ENCODE data around the gene DCDC1. TPM values are rescaled to one million over a fixed set of nuclear protein-coding genes. Genes with fewer than 3 reads are reported as not detected.

DCDC1 gene
- polyA plus RNA-seq, 3 donors, result 0.03 TPM; not detected in 2

DNA sequence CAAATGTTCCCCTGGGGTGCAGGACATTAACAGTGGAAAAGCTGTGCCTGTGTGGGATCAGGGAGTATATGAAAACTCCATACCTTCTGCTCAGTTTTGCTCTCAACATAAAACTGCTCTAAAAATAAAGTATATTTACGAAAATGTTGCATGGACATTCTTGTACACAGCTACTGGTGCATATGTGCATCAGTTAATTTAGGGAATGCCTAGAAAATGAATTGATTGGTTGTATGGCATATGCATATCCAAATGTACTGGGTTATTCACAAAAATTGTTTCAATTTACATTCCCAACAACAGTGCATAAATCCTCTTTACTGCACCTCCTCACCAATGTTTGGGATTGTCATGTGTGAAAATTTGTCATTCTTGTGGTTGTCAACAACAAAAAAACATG is 532.3 kb downstream of the DCDC1 start:
- intact Hi-C loops (cut with micrococcal nuclease), result no loop called here
- Histone ChIP-seq H3K79me2 (ENCODE audit: insufficient read depth, low read length) (no peaks in the 10 kb centered on the region), H2AFZ (ENCODE audit: insufficient read depth, low read depth, low read length, poor library complexity, severe bottlenecking) (no peak overlapping the region), H3K4me2 (replicated peaks; ENCODE audit: extremely low read depth, low read length, poor library complexity, severe bottlenecking) (no peak overlapping the region), H4K20me1 (ENCODE audit: insufficient read depth, low read length) (no peaks in the 10 kb centered on the region), H3K9me3 (replicated peaks in 1 of 2; ENCODE audit: control insufficient read depth in 1 of 2, insufficient read depth in 1 of 2, low read length in 2 of 2) (no peaks in the 10 kb centered on the region), H3K36me3 (replicated peaks in 1 of 2; ENCODE audit: control insufficient read depth in 1 of 2, insufficient read depth in 2 of 2, low read length in 2 of 2) (no peaks in the 10 kb centered on the region), H3K27ac (ENCODE audit: low read depth in 1 of 2, low read length in 2 of 2) (no peak overlapping the region), H3K4me3 (replicated peaks in 1 of 3; ENCODE audit: low read depth in 2 of 3, low read length in 3 of 3) (no peak overlapping the region), H3K9ac (ENCODE audit: insufficient read depth, low read length, poor library complexity, severe bottlenecking) (no peak overlapping the region), H3K27me3 (ENCODE audit: control insufficient read depth in 2 of 2, insufficient read depth in 2 of 2, low read length in 2 of 2) (no peaks in the 10 kb centered on the region), H3K4me1 (ENCODE audit: control insufficient read depth in 1 of 2, insufficient read depth in 2 of 2, low read length in 2 of 2) (no peaks in the 10 kb centered on the region)
- no CpG with 5 or more reads among the region's 1 CpG for WGBS (ENCODE audit: insufficient coverage)
- peaks cover 1 to 10% (median 5%) of the 10 kb centered on the region in 7 donors for H3K9me3 Mint-ChIP-seq
- no peaks in the 10 kb centered on the region for H3K4me1 Mint-ChIP-seq
- TF ChIP-seq, protein P1, sequence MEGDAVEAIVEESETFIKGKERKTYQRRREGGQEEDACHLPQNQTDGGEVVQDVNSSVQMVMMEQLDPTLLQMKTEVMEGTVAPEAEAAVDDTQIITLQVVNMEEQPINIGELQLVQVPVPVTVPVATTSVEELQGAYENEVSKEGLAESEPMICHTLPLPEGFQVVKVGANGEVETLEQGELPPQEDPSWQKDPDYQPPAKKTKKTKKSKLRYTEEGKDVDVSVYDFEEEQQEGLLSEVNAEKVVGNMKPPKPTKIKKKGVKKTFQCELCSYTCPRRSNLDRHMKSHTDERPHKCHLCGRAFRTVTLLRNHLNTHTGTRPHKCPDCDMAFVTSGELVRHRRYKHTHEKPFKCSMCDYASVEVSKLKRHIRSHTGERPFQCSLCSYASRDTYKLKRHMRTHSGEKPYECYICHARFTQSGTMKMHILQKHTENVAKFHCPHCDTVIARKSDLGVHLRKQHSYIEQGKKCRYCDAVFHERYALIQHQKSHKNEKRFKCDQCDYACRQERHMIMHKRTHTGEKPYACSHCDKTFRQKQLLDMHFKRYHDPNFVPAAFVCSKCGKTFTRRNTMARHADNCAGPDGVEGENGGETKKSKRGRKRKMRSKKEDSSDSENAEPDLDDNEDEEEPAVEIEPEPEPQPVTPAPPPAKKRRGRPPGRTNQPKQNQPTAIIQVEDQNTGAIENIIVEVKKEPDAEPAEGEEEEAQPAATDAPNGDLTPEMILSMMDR (IDR thresholded peaks at IDR 0.05), result no peak
- H3K4me3 Mint-ChIP-seq, result no peak overlapping the region
- H3K27ac Mint-ChIP-seq, result no peak overlapping the region
- no peaks in the 10 kb centered on the region for H3K36me3 Mint-ChIP-seq
- H3K27me3 Mint-ChIP-seq (ENCODE audit: low read depth in 3 of 3), result peaks cover 0 to 1% (median 0%) of the 10 kb centered on the region in 3 donors
- no peak for DNase-seq

DNA sequence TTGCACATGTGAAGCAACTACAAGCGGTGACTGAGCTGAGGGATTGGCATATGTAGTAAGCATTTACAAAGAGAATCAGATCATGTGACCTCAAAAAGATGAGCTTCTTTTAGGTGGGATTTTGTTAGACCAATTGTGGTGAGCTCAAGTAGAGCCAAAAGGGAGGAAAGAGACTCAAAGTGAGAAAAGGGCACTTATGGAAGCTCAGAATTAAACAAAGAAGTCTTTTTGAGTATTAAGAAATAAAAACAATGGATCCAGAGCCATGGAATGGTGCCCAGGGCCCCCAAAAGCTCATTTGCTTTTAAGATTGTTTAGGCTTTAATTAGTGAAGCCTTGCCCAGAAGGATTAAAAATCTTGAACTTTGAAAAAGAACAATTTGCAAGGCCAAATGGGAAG is 536.7 kb downstream of the DCDC1 start:
- no CpG with 5 or more reads among the region's 1 CpG for WGBS (ENCODE audit: insufficient coverage)
- H3K27me3 ChIP-seq (ENCODE audit: control insufficient read depth in 2 of 2, insufficient read depth in 2 of 2, low read length in 2 of 2), result no peaks in the 10 kb centered on the region
- intact Hi-C loops (cut with micrococcal nuclease), result no loop called here

More for the DNA sequence above, 536.7 kb downstream of the DCDC1 start:
- Histone ChIP-seq H3K4me2 (replicated peaks; ENCODE audit: extremely low read depth, low read length, poor library complexity, severe bottlenecking) (no peak overlapping the region), H3K9ac (ENCODE audit: insufficient read depth, low read length, poor library complexity, severe bottlenecking) (no peak overlapping the region), H2AFZ (ENCODE audit: insufficient read depth, low read depth, low read length, poor library complexity, severe bottlenecking) (no peak overlapping the region), H4K20me1 (ENCODE audit: insufficient read depth, low read length) (no peaks in the 10 kb centered on the region), H3K27ac (ENCODE audit: low read depth in 1 of 2, low read length in 2 of 2) (no peak overlapping the region), H3K4me1 (ENCODE audit: control insufficient read depth in 1 of 2, insufficient read depth in 2 of 2, low read length in 2 of 2) (no peaks in the 10 kb centered on the region), H3K9me3 (replicated peaks in 1 of 2; ENCODE audit: control insufficient read depth in 1 of 2, insufficient read depth in 1 of 2, low read length in 2 of 2) (no peaks in the 10 kb centered on the region), H3K36me3 (replicated peaks in 1 of 2; ENCODE audit: control insufficient read depth in 1 of 2, insufficient read depth in 2 of 2, low read length in 2 of 2) (no peaks in the 10 kb centered on the region), H3K4me3 (replicated peaks in 1 of 3; ENCODE audit: low read depth in 2 of 3, low read length in 3 of 3) (no peak overlapping the region), H3K79me2 (ENCODE audit: insufficient read depth, low read length) (no peaks in the 10 kb centered on the region)
- TF ChIP-seq, protein P1 (IDR thresholded peaks at IDR 0.05), result no peak
- H3K4me1 Mint-ChIP-seq, result no peaks in the 10 kb centered on the region
- no peaks in the 10 kb centered on the region for H3K27me3 Mint-ChIP-seq (ENCODE audit: low read depth in 3 of 3)
- H3K27ac Mint-ChIP-seq, result no peak overlapping the region
- H3K36me3 Mint-ChIP-seq, result no peaks in the 10 kb centered on the region
- peaks cover 0 to 6% (median 2%) of the 10 kb centered on the region in 7 donors for H3K9me3 Mint-ChIP-seq
- H3K4me3 Mint-ChIP-seq, result no peak overlapping the region
- no peak for DNase-seq

Data from CD14-positive monocyte (primary cell).